Measurements from ENCODE around the gene D2HGDH. TPM values are rescaled to one million over a fixed set of nuclear protein-coding genes. Genes with fewer than 3 reads are reported as not detected.

The D2HGDH gene
- total RNA-seq, 1 experiment from 2014 or later: 46.3 TPM

GRCh38 chr2:241802421-241803318, 68.2 kb downstream of the D2HGDH start (continued):
- TF ChIP-seq CTCF (IDR thresholded peaks at IDR 0.05 in 2 of 3, conservative IDR thresholded peaks at IDR 0.05 in 1 of 3; ENCODE audit: borderline replicate concordance in 1 of 3, insufficient read depth in 1 of 3, low read depth in 2 of 3, low read length in 2 of 3): no peak

- H2AFZ ChIP-seq (ENCODE audit: low read depth, low read length, poor library complexity, severe bottlenecking): no peak overlapping the region
- BruUV-seq (replicated peaks): no TSS peak
- no peak overlapping the region for H3K27ac ChIP-seq (ENCODE audit: low read depth, low read length)
- POLR2A ChIA-PET: no interaction called here
- CTCF ChIA-PET: no interaction called here
- intact Hi-C loops (cut with micrococcal nuclease): no loop called here
- H3K79me2 ChIP-seq (ENCODE audit: insufficient read depth, low read length): no peaks in the 10 kb centered on the region
- no peak for DNase-seq (ENCODE audit: low read depth, low spot score)
- no peaks in the 10 kb centered on the region for H3K9me2 ChIP-seq (ENCODE audit: insufficient read depth)
- H3K9ac ChIP-seq (ENCODE audit: low read length): no peak overlapping the region
- no peak overlapping the region for H3K4me2 ChIP-seq (ENCODE audit: low read length)
- H4K20me1 ChIP-seq (ENCODE audit: insufficient read depth): no peaks in the 10 kb centered on the region
- no peaks in the 10 kb centered on the region for H3K27me3 ChIP-seq (ENCODE audit: insufficient read depth, low read length)
- no peak overlapping the region for H3K4me3 ChIP-seq (replicated peaks in 1 of 2; ENCODE audit: low read depth in 1 of 2, low read length in 2 of 2)
- no peak for TF ChIP-seq EZH2phosphoT487 (IDR thresholded peaks at IDR 0.05; ENCODE audit: borderline replicate concordance)
- no peak for TF ChIP-seq SP1 (IDR thresholded peaks at IDR 0.05; ENCODE audit: low read depth)
- TF ChIP-seq SIN3A (IDR thresholded peaks at IDR 0.05; ENCODE audit: low read depth): no peak
- TF ChIP-seq ZFX (IDR thresholded peaks at IDR 0.05): no peak
- no peak for TF ChIP-seq EGR1 (IDR thresholded peaks at IDR 0.05; ENCODE audit: low read depth)
- no peak for TF ChIP-seq SRF (IDR thresholded peaks at IDR 0.05; ENCODE audit: low read depth)
- TF ChIP-seq YY1 (IDR thresholded peaks at IDR 0.05; ENCODE audit: extremely low read depth, insufficient replicate concordance, low read depth, low read length): no peak
- RAD21 ChIA-PET (ENCODE audit: low non-redundant PET in 1 of 2, low total read pairs in 2 of 2, uncharacterized antibody in 2 of 2, unreplicated experiment in 2 of 2): no interaction called here
- no peaks in the 10 kb centered on the region for H3K9me3 ChIP-seq (ENCODE audit: control insufficient read depth in 1 of 2, insufficient read depth in 1 of 2, low read depth in 1 of 2, low read length in 2 of 2)
- no peaks in the 10 kb centered on the region for H3K4me1 ChIP-seq (ENCODE audit: control insufficient read depth in 1 of 2, insufficient read depth in 2 of 2, low read length in 2 of 2)
- no peak for ATAC-seq
- no peaks in the 10 kb centered on the region for H3K36me3 ChIP-seq (ENCODE audit: control insufficient read depth in 1 of 2, insufficient read depth in 2 of 2, low read length in 2 of 2)
Measured at GRCh38 chr2:241803387-241804325, 69.2 kb downstream of the D2HGDH start.
